B cell (primary cell): Measurements from ENCODE around the gene RBMS3. TPM values are rescaled to one million over a fixed set of nuclear protein-coding genes. Genes with fewer than 3 reads are reported as not detected.
A peak's percentile ranks its signal among the peaks of the same experiment; 100 is the strongest.

Experiments
- ATAC-seq: fragments of 200-7000 bp; cut with Tn5 transposase; one replicate; pipeline ENCODE4 v1.10.0; 2021; ENCODE audit warnings: low read depth, mild to moderate bottlenecking, moderate number of reproducible peaks, moderate library complexity
- CTCF ChIA-PET: fragments of 350-600 bp; sonication (Branson Sonifier 250); formaldehyde crosslinking; loops from one replicate; lab custom pipeline; 2021; ENCODE audit warnings: antibody characterized with exemption, inconsistent platforms; lab: Charles Lee
- POLR2A ChIA-PET: fragments of 350-600 bp; sonication (Branson Sonifier 250); formaldehyde crosslinking; loops from one replicate; lab custom pipeline; 2021; ENCODE audit warnings: antibody characterized with exemption; lab: Charles Lee
- DNase-seq: peaks from one replicate; pipeline ENCODE4 v3.0.0; 2013
- H2AFZ ChIP-seq: 2 replicates; pipeline ENCODE4 v1.6.1; 2012; ENCODE audit warnings: mild to moderate bottlenecking, low read depth, low read length; ENCODE audit not compliant: insufficient read depth, poor library complexity, severe bottlenecking
- H3K27ac ChIP-seq, 2 donors: 1 replicate in 1 of 2; 2 replicates in 1 of 2; pipeline ENCODE4 v1.5.1; 2012 to 2013; ENCODE audit warnings: low read length in 2 of 2, mild to moderate bottlenecking in 2 of 2, moderate library complexity in 1 of 2
- H3K27me3 ChIP-seq, 4 experiments: fragments of 200-600 bp in 1 of 4; sonication (generic) in 1 of 4; replicated peaks in 1 of 4; 1 replicate in 2 of 4; 2 replicates in 2 of 4; pipeline versions ENCODE4 v1.6.1 to v1.7.0; 2013 to 2016; ENCODE audit warnings: low read length in 3 of 4, mild to moderate bottlenecking in 2 of 4, mixed read lengths in 1 of 4, moderate library complexity in 1 of 4; ENCODE audit not compliant: insufficient read depth in 4 of 4, control insufficient read depth in 3 of 4; ENCODE audit errors: control extremely low read depth in 1 of 4
- H3K36me3 ChIP-seq, 2 experiments: replicated peaks in 1 of 2; 1 replicate in 1 of 2; 2 replicates in 1 of 2; pipeline versions ENCODE4 v1.6.1 to v1.7.1; 2013; ENCODE audit warnings: low read length in 1 of 2; ENCODE audit not compliant: insufficient read depth in 2 of 2, control insufficient read depth in 1 of 2; ENCODE audit errors: control extremely low read depth in 1 of 2, extremely low read depth in 1 of 2
- H3K4me1 ChIP-seq, 2 donors: fragments of 200-600 bp in 1 of 2; sonication (generic) in 1 of 2; 1 replicate in 1 of 2; 2 replicates in 1 of 2; pipeline versions ENCODE4 v1.5.1 to v1.6.1; 2013 to 2017; ENCODE audit warnings: low read length in 2 of 2; ENCODE audit not compliant: control insufficient read depth in 2 of 2, insufficient read depth in 2 of 2
- H3K4me2 ChIP-seq: replicated peaks from 2 replicates; pipeline ENCODE3; 2012; ENCODE audit warnings: mild to moderate bottlenecking, low read depth, low read length; ENCODE audit not compliant: poor library complexity, severe bottlenecking
- H3K4me3 ChIP-seq, 5 experiments: fragments of 200-600 bp in 1 of 5; sonication (generic) in 1 of 5; 1 replicate in 3 of 5; 2 replicates in 2 of 5; pipeline versions ENCODE4 v1.5.1 to v1.7.0; 2011 to 2016; ENCODE audit warnings: low read length in 4 of 5, mild to moderate bottlenecking in 4 of 5, low read depth in 2 of 5, control low read depth in 1 of 5, moderate library complexity in 1 of 5; ENCODE audit not compliant: insufficient read depth in 1 of 5; ENCODE audit errors: control extremely low read depth in 1 of 5, extremely low read depth in 1 of 5
- H3K79me2 ChIP-seq: fragments of 200-600 bp; sonication (generic); one replicate; pipeline ENCODE4 v1.6.0; 2016; ENCODE audit warnings: low read length; ENCODE audit not compliant: control insufficient read depth, insufficient read depth
- H3K9ac ChIP-seq: fragments of 200-600 bp; sonication (generic); 2 replicates; pipeline ENCODE4 v1.6.1; 2017; ENCODE audit warnings: mild to moderate bottlenecking, low read length, moderate library complexity
- H3K9me3 ChIP-seq, 3 donors: one replicate each; pipeline versions ENCODE4 v1.6.1 to v1.7.1; 2013; ENCODE audit warnings: low read length in 2 of 3; ENCODE audit not compliant: control insufficient read depth in 2 of 3, insufficient read depth in 1 of 3; ENCODE audit errors: control extremely low read depth in 1 of 3
- H4K20me1 ChIP-seq: 2 replicates; pipeline ENCODE4 v1.6.0; 2012; ENCODE audit warnings: mild to moderate bottlenecking, low read length; ENCODE audit not compliant: insufficient read depth, control insufficient read depth, poor library complexity, severe bottlenecking
- H3K27ac Mint-ChIP-seq: one replicate; pipeline ENCODE4 v1.8.0; 2021; ENCODE audit warnings: mixed read lengths
- H3K27me3 Mint-ChIP-seq: one replicate; pipeline ENCODE4 v1.8.0; 2021; ENCODE audit warnings: mixed read lengths
- H3K4me1 Mint-ChIP-seq: one replicate; pipeline ENCODE4 v1.8.0; 2021; ENCODE audit warnings: mixed read lengths
- H3K4me3 Mint-ChIP-seq: one replicate; pipeline ENCODE4 v1.8.0; 2021; ENCODE audit warnings: mixed read lengths
- H3K9me3 Mint-ChIP-seq: one replicate; pipeline ENCODE4 v1.8.0; 2022; ENCODE audit warnings: mixed read lengths; ENCODE audit not compliant: insufficient read depth
- CTCF ChIP-seq: fragments of 200-600 bp; IDR thresholded peaks from one replicate; pipeline ENCODE4 v1.8.0; 2022; ENCODE audit warnings: antibody characterized with exemption, mild to moderate bottlenecking
- EZH2 ChIP-seq: IDR thresholded peaks from 2 replicates; pipeline ENCODE4 v1.6.1; 2012; ENCODE audit warnings: borderline replicate concordance, low read depth, mild to moderate bottlenecking, moderate library complexity, low read length; ENCODE audit not compliant: insufficient read depth, poor library complexity, severe bottlenecking
- WGBS: methylation state at CpG from one replicate; pipeline ENCODE4 v1.1.5; 2013; ENCODE audit warnings: missing lambda C conversion rate; ENCODE audit not compliant: insufficient coverage; 5-methylcytosine and 5-hydroxymethylcytosine counted together
- intact Hi-C: fragments of 100-400 bp; cut with micrococcal nuclease; formaldehyde crosslinking; loops from one replicate; pipeline ENCODE4 v1.10.0; 2022
- polyA plus RNA-seq: library from polyadenylated mRNA; depleted of rRNA; stranded (reverse); fragments of >200 nt; gene quantifications from 2 replicates; pipeline ENCODE4 v1.2.3, GENCODE V29; 2012
- total RNA-seq, 2 donors: library from RNA; stranded (reverse); fragments of 120-200 nt in 1 of 2; gene quantifications; 1 replicate in 1 of 2; 2 replicates in 1 of 2; pipeline versions ENCODE4 v1.2.3 to v1.2.4, GENCODE V29; 2013 to 2022

Gene RBMS3
- total and polyA plus RNA-seq, 2 donors (not counting 1 experiment from before 2014, with no cell fraction given) = not detected

- Histone ChIP-seq H2AFZ (no peak overlapping the region), H3K4me1 (no peaks in the 10 kb centered on the region), H3K9me3 (peaks cover 0 to 1% (median 0%) of the 10 kb centered on the region in 3 donors), H4K20me1 (no peaks in the 10 kb centered on the region), H3K27ac (no peak overlapping the region), H3K4me2 (no peak overlapping the region), H3K27me3 (no peaks in the 10 kb centered on the region), H3K4me3 (no peak overlapping the region), H3K36me3 (no peaks in the 10 kb centered on the region), H3K79me2 (no peaks in the 10 kb centered on the region), H3K9ac (no peak overlapping the region)
- no peaks in the 10 kb centered on the region for H3K9me3 Mint-ChIP-seq
- H3K4me3 Mint-ChIP-seq = no peak overlapping the region
- TF ChIP-seq EZH2 = no peak
- ChIA-PET CTCF (no interaction called here), POLR2A (no interaction called here)
- intact Hi-C loops = no loop called here
- DNase-seq (no peak), ATAC-seq (no peak)
- no peaks in the 10 kb centered on the region for H3K27me3 Mint-ChIP-seq
- H3K27ac Mint-ChIP-seq = no peak overlapping the region
- no peaks in the 10 kb centered on the region for H3K4me1 Mint-ChIP-seq
- no CpG with 5 or more reads among the region's 1 CpG for WGBS
These were observed 17.1 kb downstream of the RBMS3 start for GRCh38 chr3:29297998-29298397.

GRCh38 chr3:29301332-29302019 is 20.6 kb downstream of the RBMS3 start:
- WGBS = 69% methylated on average over 2 of the region's 7 CpGs
- Mint-ChIP-seq H3K4me1 (no peaks in the 10 kb centered on the region), H3K27ac (no peak overlapping the region), H3K4me3 (no peak overlapping the region), H3K9me3 (no peaks in the 10 kb centered on the region), H3K27me3 (no peaks in the 10 kb centered on the region)
- TF ChIP-seq CTCF = no peak
- no peaks in the 10 kb centered on the region for H3K79me2 ChIP-seq
- H3K4me2 ChIP-seq = no peak overlapping the region
- DNase-seq (no peak), ATAC-seq (no peak)
- CTCF ChIA-PET = no interaction called here
- intact Hi-C loops = no loop called here
- POLR2A ChIA-PET = no interaction called here
- no peaks in the 10 kb centered on the region for H3K27me3 ChIP-seq
- H3K36me3 ChIP-seq = no peaks in the 10 kb centered on the region
- H3K4me3 ChIP-seq = no peak overlapping the region
- H3K9ac ChIP-seq = no peak overlapping the region
- no peaks in the 10 kb centered on the region for H4K20me1 ChIP-seq
- H2AFZ ChIP-seq = peak overlapping the region; percentile 1
- peaks cover 0 to 1% (median 0%) of the 10 kb centered on the region in 3 donors for H3K9me3 ChIP-seq
- no peak overlapping the region for H3K27ac ChIP-seq
- no peaks in the 10 kb centered on the region for H3K4me1 ChIP-seq
